Naive thymus-derived CD4-positive, alpha-beta T cell (primary cell): ENCODE data around the gene EIF4E1B. TPM values are rescaled to one million over a fixed set of nuclear protein-coding genes. Genes with fewer than 3 reads are reported as not detected.

Experiments
- ATAC-seq: fragments of 150-1000 bp; cut with Tn5 transposase; 2 replicates; pipeline ENCODE4 v1.10.0; 2021; ENCODE audit warnings: mild to moderate bottlenecking, moderate library complexity
- CTCF ChIA-PET: fragments of 350-600 bp; sonication (Branson Sonifier 250); formaldehyde crosslinking; loops from one replicate; lab custom pipeline; 2021; ENCODE audit warnings: antibody characterized with exemption; lab: Charles Lee
- POLR2A ChIA-PET: fragments of 350-600 bp; sonication (Branson Sonifier 250); formaldehyde crosslinking; loops from one replicate; lab custom pipeline; 2021; ENCODE audit warnings: antibody characterized with exemption, inconsistent platforms; lab: Charles Lee
- DNase-seq, 9 donors: peaks; one replicate each; pipeline versions ENCODE4 v3.0.0 to v3.0.0-alpha.2; 2020 to 2022; ENCODE audit warnings: mixed read lengths in 1 of 9
- H3K27ac ChIP-seq: one replicate; pipeline ENCODE4 v1.7.0; 2013; ENCODE audit warnings: mild to moderate bottlenecking, low read depth, low read length, moderate library complexity
- H3K27me3 ChIP-seq, 2 donors: one replicate each; pipeline ENCODE4 v1.7.0; 2013; ENCODE audit warnings: low read length in 2 of 2, mild to moderate bottlenecking in 2 of 2, moderate library complexity in 2 of 2; ENCODE audit not compliant: control insufficient read depth in 2 of 2, insufficient read depth in 2 of 2
- H3K36me3 ChIP-seq, 3 experiments: 1 replicate in 2 of 3; 2 replicates in 1 of 3; pipeline ENCODE4 v1.7.0; 2013; ENCODE audit warnings: low read length in 3 of 3, mild to moderate bottlenecking in 3 of 3, moderate library complexity in 1 of 3; ENCODE audit not compliant: insufficient read depth in 3 of 3, control insufficient read depth in 2 of 3
- H3K4me1 ChIP-seq, 2 donors: one replicate each; pipeline ENCODE4 v1.7.0; 2013; ENCODE audit warnings: low read length in 2 of 2, mild to moderate bottlenecking in 2 of 2, moderate library complexity in 1 of 2; ENCODE audit not compliant: control insufficient read depth in 2 of 2, insufficient read depth in 2 of 2
- H3K4me3 ChIP-seq: 2 replicates; pipeline ENCODE4 v1.7.0; 2013; ENCODE audit warnings: mild to moderate bottlenecking, low read length
- H3K9me3 ChIP-seq, 3 experiments: 1 replicate in 2 of 3; 2 replicates in 1 of 3; pipeline ENCODE4 v1.7.0; 2013; ENCODE audit warnings: low read length in 3 of 3; ENCODE audit not compliant: control insufficient read depth in 2 of 3
- H3K27ac Mint-ChIP-seq, 9 donors: one replicate each; pipeline ENCODE4 v1.8.0; 2020 to 2022; ENCODE audit warnings: mixed read lengths in 9 of 9, mild to moderate bottlenecking in 8 of 9, moderate library complexity in 5 of 9, inconsistent platforms in 2 of 9
- H3K27me3 Mint-ChIP-seq, 5 donors: one replicate each; pipeline ENCODE4 v1.8.0; 2021 to 2022; ENCODE audit warnings: mixed read lengths in 5 of 5, mild to moderate bottlenecking in 1 of 5
- H3K36me3 Mint-ChIP-seq, 5 donors: one replicate each; pipeline ENCODE4 v1.8.0; 2020 to 2022; ENCODE audit warnings: mixed read lengths in 5 of 5, mild to moderate bottlenecking in 3 of 5, inconsistent platforms in 1 of 5
- H3K4me1 Mint-ChIP-seq, 7 donors: one replicate each; pipeline ENCODE4 v1.8.0; 2020 to 2022; ENCODE audit warnings: mixed read lengths in 7 of 7, mild to moderate bottlenecking in 3 of 7, inconsistent platforms in 1 of 7
- H3K4me3 Mint-ChIP-seq, 10 donors: one replicate each; pipeline ENCODE4 v1.8.0; 2020 to 2022; ENCODE audit warnings: mild to moderate bottlenecking in 10 of 10, mixed read lengths in 10 of 10, moderate library complexity in 6 of 10, inconsistent platforms in 2 of 10
- H3K9me3 Mint-ChIP-seq, 11 donors: one replicate each; pipeline ENCODE4 v1.8.0; 2020 to 2022; ENCODE audit warnings: mixed read lengths in 11 of 11, mild to moderate bottlenecking in 4 of 11, inconsistent platforms in 1 of 11, moderate library complexity in 1 of 11
- intact Hi-C, 2 donors: fragments of 100-400 bp; cut with micrococcal nuclease; formaldehyde crosslinking; loops; one replicate each; pipeline ENCODE4 v1.15.1; 2023
- polyA plus RNA-seq, 2 donors: library from polyadenylated mRNA; unstranded; fragments of 300-500 nt; fragmentation: Illumina TruSeq; gene quantifications; one replicate each; pipeline ENCODE4 v1.2.3, GENCODE V29; 2021
- total RNA-seq, 6 experiments: library from RNA in 5 of 6; stranded (reverse) in 5 of 6; gene quantifications; 1 replicate in 5 of 6; 2 replicates in 1 of 6; pipeline ENCODE4 v1.2.3 and lab custom pipeline; 2021 to 2026

EIF4E1B gene
- total and polyA plus RNA-seq, 7 experiments from 2014 or later = not detected

DNA sequence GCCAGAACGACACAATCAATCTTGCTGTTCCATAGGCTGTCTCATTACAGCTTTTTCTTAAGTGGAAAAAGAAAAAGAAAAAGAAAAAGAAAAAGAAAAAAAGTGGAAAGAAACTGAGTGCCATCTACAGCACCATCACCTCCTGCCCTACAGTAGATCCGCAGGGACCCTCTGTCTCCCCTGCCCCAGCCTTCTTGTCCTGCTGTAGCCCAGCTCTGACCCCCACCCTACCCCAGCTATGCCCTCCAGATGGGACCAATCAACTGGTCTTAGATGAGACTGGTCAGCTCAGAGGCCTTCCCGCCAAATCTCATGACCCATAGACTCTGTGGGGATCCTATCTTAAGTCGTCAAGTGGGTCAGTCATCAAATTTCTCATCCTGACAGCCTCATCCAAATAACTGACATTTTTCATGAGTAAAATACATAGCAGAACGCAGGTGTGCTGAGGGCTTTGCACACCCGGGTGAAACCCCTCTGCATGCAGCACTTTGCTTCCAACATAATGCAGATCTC is 51.6 kb downstream of the EIF4E1B start:
- H3K36me3 Mint-ChIP-seq = peaks cover 0 to 16% (median 5%) of the 10 kb centered on the region in 5 donors
- peaks cover 5 to 28% (median 17%) of the 10 kb centered on the region in 11 donors for H3K9me3 Mint-ChIP-seq
- H3K27me3 Mint-ChIP-seq = peaks cover 60 to 74% (median 65%) of the 10 kb centered on the region in 5 donors
- no peak overlapping the region for H3K27ac Mint-ChIP-seq
- DNase-seq (no peak), ATAC-seq (no peak)
- CTCF ChIA-PET = interaction anchor here (0.7 kb wide), 1 partner anchor 1591 kb away, joined by 3 read pairs; no protein-coding TSS in a partner anchor
- H3K4me1 ChIP-seq = no peaks in the 10 kb centered on the region
- no peak overlapping the region for H3K4me3 Mint-ChIP-seq
- H3K36me3 ChIP-seq = no peaks in the 10 kb centered on the region
- no peaks in the 10 kb centered on the region for H3K9me3 ChIP-seq
- intact Hi-C loops = no loop called here
- H3K27me3 ChIP-seq = peaks cover 0 to 3% of the 10 kb centered on the region in 2 donors
- peaks cover 0 to 5% (median 0%) of the 10 kb centered on the region in 7 donors for H3K4me1 Mint-ChIP-seq
- no peak overlapping the region for H3K27ac ChIP-seq
- no peak overlapping the region for H3K4me3 ChIP-seq
- POLR2A ChIA-PET = interaction anchor here (0.7 kb wide), 1 partner anchor 167 kb away, joined by 3 read pairs; no protein-coding TSS in a partner anchor

DNA sequence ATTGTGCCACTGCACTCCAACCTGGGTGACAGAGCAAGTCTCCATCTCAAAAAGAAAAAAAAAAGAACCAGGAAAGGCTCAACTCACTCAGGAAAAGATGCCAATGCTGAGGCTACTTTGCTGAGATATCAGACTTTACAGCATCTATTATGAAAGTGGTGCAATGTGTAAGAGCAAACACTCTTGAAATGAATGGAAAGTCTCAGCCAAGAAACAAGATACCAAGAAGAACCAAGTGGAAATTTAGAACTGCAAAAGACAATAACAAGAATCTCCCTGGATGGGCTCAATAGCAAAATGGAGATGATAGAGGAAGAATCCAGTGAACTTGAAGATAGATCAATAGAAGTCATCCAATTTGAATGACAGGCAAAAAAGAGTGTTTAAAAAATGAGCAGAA is 54.5 kb downstream of the EIF4E1B start:
- Mint-ChIP-seq H3K27me3 (peaks cover 41 to 53% (median 48%) of the 10 kb centered on the region in 5 donors), H3K36me3 (peaks cover 0 to 22% (median 5%) of the 10 kb centered on the region in 5 donors), H3K4me1 (no peaks in the 10 kb centered on the region), H3K27ac (no peak overlapping the region), H3K9me3 (peaks cover 5 to 44% (median 20%) of the 10 kb centered on the region in 11 donors), H3K4me3 (no peak overlapping the region)
- no peaks in the 10 kb centered on the region for H3K36me3 ChIP-seq
- no peak overlapping the region for H3K4me3 ChIP-seq
- no peaks in the 10 kb centered on the region for H3K4me1 ChIP-seq
- H3K27ac ChIP-seq = no peak overlapping the region
- no peaks in the 10 kb centered on the region for H3K9me3 ChIP-seq
- peaks cover 0 to 3% of the 10 kb centered on the region in 2 donors for H3K27me3 ChIP-seq
- ChIA-PET POLR2A (no interaction called here), CTCF (interaction anchor here (0.6 kb wide), 1 partner anchor 24 kb away, joined by 3 read pairs; no protein-coding TSS in a partner anchor)
- no peak for DNase-seq
- intact Hi-C loops = no loop called here
- ATAC-seq = no peak

DNA sequence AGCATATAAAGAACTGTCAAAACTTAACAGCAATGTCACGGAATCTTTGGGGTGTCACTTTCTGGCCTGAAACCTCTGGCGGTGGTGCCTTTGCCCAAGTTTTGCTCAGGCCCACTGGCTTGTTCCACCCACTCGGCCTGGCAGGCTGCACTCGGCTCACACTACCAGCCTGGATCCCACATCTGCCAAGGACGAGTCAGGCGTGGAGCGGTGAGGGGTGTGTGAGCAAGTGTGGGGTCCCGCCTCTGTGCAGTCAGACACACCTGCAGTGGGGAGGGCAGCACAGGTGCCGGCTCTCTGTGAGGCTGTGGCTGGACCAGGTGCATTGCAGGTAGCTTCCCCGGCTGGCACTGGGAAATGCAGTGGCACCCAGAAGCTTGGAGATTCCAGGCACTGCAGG is 56.8 kb downstream of the EIF4E1B start:
- H3K27ac Mint-ChIP-seq = no peak overlapping the region
- H3K27me3 Mint-ChIP-seq = peaks cover 41 to 54% (median 48%) of the 10 kb centered on the region in 5 donors
- Histone ChIP-seq H3K36me3 (no peaks in the 10 kb centered on the region), H3K27me3 (no peaks in the 10 kb centered on the region), H3K4me3 (no peak overlapping the region), H3K27ac (no peak overlapping the region), H3K9me3 (no peaks in the 10 kb centered on the region), H3K4me1 (no peaks in the 10 kb centered on the region)
- DNase-seq (no peak), ATAC-seq (no peak)
- H3K36me3 Mint-ChIP-seq = peaks cover 0 to 22% (median 5%) of the 10 kb centered on the region in 5 donors
- POLR2A ChIA-PET = no interaction called here
- CTCF ChIA-PET = no interaction called here
- H3K4me1 Mint-ChIP-seq = no peaks in the 10 kb centered on the region
- peaks cover 5 to 48% (median 20%) of the 10 kb centered on the region in 11 donors for H3K9me3 Mint-ChIP-seq
- intact Hi-C loops = no loop called here
- H3K4me3 Mint-ChIP-seq = no peak overlapping the region

DNA sequence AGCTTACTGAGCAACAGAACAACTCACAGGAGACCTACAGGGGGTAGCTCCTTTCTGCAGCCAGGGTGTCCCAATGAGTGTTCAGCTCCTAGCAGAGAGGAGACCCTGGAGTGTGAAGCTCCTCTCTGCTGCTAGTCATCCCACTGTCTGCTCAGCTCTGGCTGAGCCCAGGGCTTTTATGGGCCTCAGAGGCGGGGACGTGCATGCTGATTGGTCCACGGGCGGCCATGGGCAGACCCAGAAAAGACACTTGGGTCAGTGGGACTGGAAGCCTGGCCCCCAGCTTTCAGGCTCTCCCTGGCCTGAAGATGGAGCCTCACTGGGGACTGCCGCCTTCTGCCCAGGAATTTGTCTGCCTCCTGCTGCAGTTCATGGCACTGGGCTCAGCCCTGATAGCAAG is 57.4 kb downstream of the EIF4E1B start:
- Histone ChIP-seq H3K27me3 (no peaks in the 10 kb centered on the region), H3K27ac (no peak overlapping the region), H3K4me1 (no peaks in the 10 kb centered on the region), H3K36me3 (no peaks in the 10 kb centered on the region), H3K4me3 (no peak overlapping the region), H3K9me3 (no peaks in the 10 kb centered on the region)
- ChIA-PET POLR2A (no interaction called here), CTCF (no interaction called here)
- Mint-ChIP-seq H3K27me3 (peaks cover 41 to 54% (median 47%) of the 10 kb centered on the region in 5 donors), H3K9me3 (peaks cover 5 to 48% (median 17%) of the 10 kb centered on the region in 11 donors), H3K36me3 (peaks cover 0 to 22% (median 5%) of the 10 kb centered on the region in 5 donors), H3K4me1 (peaks cover 0 to 2% (median 0%) of the 10 kb centered on the region in 7 donors), H3K27ac (no peak overlapping the region), H3K4me3 (no peak overlapping the region)
- ATAC-seq = no peak
- intact Hi-C loops = no loop called here
- DNase-seq = no peak

DNA sequence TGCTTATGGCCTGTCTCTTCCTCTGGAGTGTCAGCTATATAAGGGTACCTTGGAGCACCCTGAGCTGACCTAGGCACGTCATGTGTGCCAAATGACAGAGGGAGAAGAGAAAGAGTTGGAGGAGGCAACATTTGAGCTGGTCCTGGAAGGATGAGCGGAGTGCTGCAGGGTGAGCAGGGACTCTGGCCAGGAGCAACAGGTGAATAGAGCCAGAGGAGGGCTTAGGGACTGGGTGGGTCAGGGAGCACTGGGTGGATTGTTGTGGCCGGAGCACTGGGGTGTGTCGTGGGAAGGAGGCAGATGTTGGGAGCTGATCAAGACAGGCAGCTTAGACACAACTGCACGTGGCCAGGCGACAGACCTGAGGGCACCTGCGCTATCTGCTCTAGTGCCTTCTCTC is 60.4 kb downstream of the EIF4E1B start:
- POLR2A ChIA-PET = no interaction called here
- H3K4me1 Mint-ChIP-seq = peaks cover 0 to 2% (median 0%) of the 10 kb centered on the region in 7 donors
- Histone ChIP-seq H3K4me1 (no peaks in the 10 kb centered on the region), H3K4me3 (no peak overlapping the region), H3K9me3 (no peaks in the 10 kb centered on the region), H3K36me3 (no peaks in the 10 kb centered on the region), H3K27ac (no peak overlapping the region), H3K27me3 (no peaks in the 10 kb centered on the region)
- H3K9me3 Mint-ChIP-seq = peaks cover 0 to 25% (median 4%) of the 10 kb centered on the region in 11 donors
- intact Hi-C loops = no loop called here
- no peak overlapping the region for H3K27ac Mint-ChIP-seq
- peaks cover 0 to 8% (median 0%) of the 10 kb centered on the region in 5 donors for H3K36me3 Mint-ChIP-seq
- CTCF ChIA-PET = no interaction called here
- DNase-seq (no peak), ATAC-seq (no peak)
- H3K4me3 Mint-ChIP-seq = no peak overlapping the region
- H3K27me3 Mint-ChIP-seq = peaks cover 37 to 56% (median 49%) of the 10 kb centered on the region in 5 donors

DNA sequence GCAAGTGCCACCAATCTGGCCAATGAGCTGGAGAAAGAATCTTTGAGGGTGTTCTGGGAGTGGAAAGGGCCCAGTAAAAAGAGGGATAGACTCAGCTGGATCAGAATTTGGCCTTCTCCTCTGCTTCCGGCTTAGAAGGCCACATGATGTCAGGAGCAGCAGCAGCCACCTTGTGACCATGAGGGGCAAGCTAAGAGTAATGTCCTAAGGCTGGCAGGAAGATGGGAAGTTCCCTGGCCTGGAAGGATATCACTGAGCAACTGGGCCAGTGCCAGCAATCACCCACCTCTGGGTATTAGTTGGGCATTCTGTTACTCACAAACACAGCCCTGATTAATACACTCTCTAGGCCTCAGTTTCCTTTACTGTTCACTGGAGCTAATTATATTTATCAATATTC is 61.0 kb downstream of the EIF4E1B start:
- H3K4me3 Mint-ChIP-seq = no peak overlapping the region
- H3K4me3 ChIP-seq = no peak overlapping the region
- H3K9me3 Mint-ChIP-seq = peaks cover 0 to 22% (median 2%) of the 10 kb centered on the region in 11 donors
- H3K27me3 ChIP-seq = no peaks in the 10 kb centered on the region
- DNase-seq (no peak), ATAC-seq (no peak)
- no peaks in the 10 kb centered on the region for H3K4me1 ChIP-seq
- no peaks in the 10 kb centered on the region for H3K36me3 ChIP-seq
- ChIA-PET CTCF (no interaction called here), POLR2A (no interaction called here)
- H3K27me3 Mint-ChIP-seq = peaks cover 41 to 59% (median 54%) of the 10 kb centered on the region in 5 donors
- peaks cover 0 to 2% (median 0%) of the 10 kb centered on the region in 7 donors for H3K4me1 Mint-ChIP-seq
- H3K9me3 ChIP-seq = no peaks in the 10 kb centered on the region
- H3K36me3 Mint-ChIP-seq = peaks cover 0 to 6% (median 0%) of the 10 kb centered on the region in 5 donors
- H3K27ac ChIP-seq = no peak overlapping the region
- no peak overlapping the region for H3K27ac Mint-ChIP-seq
- intact Hi-C loops = no loop called here

DNA sequence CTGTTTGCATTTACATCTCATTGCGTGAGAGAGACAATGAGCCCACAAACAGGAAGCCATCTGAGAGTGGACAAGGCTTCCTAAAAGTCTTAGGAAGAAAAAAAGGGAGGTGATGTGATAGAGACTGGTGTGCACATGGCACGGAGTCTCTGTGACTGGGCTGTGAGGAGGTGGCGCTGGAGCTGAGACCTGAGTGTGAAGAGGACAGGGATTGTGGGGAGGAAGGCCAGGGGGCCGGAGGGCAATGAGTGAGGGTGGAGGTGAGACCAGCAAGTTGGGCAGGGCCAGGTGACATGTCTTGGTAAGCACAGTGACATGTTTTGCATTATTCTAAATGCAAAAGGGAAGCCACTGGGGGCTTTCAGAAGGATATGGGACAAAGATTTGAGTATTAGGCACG is 61.9 kb downstream of the EIF4E1B start:
- H3K4me3 ChIP-seq = no peak overlapping the region
- no peak overlapping the region for H3K27ac Mint-ChIP-seq
- DNase-seq (no peak), ATAC-seq (no peak)
- peaks cover 0 to 2% (median 0%) of the 10 kb centered on the region in 7 donors for H3K4me1 Mint-ChIP-seq
- H3K27me3 ChIP-seq = no peaks in the 10 kb centered on the region
- ChIA-PET POLR2A (no interaction called here), CTCF (no interaction called here)
- H3K9me3 Mint-ChIP-seq = peaks cover 0 to 19% (median 2%) of the 10 kb centered on the region in 11 donors
- no peaks in the 10 kb centered on the region for H3K4me1 ChIP-seq
- H3K36me3 ChIP-seq = no peaks in the 10 kb centered on the region
- H3K36me3 Mint-ChIP-seq = peaks cover 0 to 6% (median 0%) of the 10 kb centered on the region in 5 donors
- intact Hi-C loops = no loop called here
- H3K27ac ChIP-seq = no peak overlapping the region
- H3K9me3 ChIP-seq = no peaks in the 10 kb centered on the region
- no peak overlapping the region for H3K4me3 Mint-ChIP-seq
- peaks cover 50 to 67% (median 62%) of the 10 kb centered on the region in 5 donors for H3K27me3 Mint-ChIP-seq
